IPS-20b (cell line): ENCODE results near the gene FBXW4.

Experiments used
- H3K27ac ChIP-seq: one replicate; pipeline ENCODE4 v1.5.1; 2013; ENCODE audit warnings: low read length
- H3K27me3 ChIP-seq: 2 replicates; pipeline ENCODE4 v1.6.1; 2013; ENCODE audit warnings: mild to moderate bottlenecking, low read length, inconsistent platforms; ENCODE audit not compliant: insufficient read depth
- H3K36me3 ChIP-seq: 2 replicates; pipeline ENCODE4 v1.6.1; 2013; ENCODE audit warnings: low read depth, mild to moderate bottlenecking, inconsistent platforms, low read length, moderate library complexity; ENCODE audit not compliant: insufficient read depth
- H3K4me1 ChIP-seq: 2 replicates; pipeline ENCODE4 v1.6.1; 2013; ENCODE audit warnings: mild to moderate bottlenecking, control low read depth, inconsistent platforms, low read length, moderate library complexity; ENCODE audit not compliant: insufficient read depth
- H3K4me3 ChIP-seq: 2 replicates; pipeline ENCODE4 v1.5.1; 2013; ENCODE audit warnings: mild to moderate bottlenecking, low read length, inconsistent platforms
- H3K9ac ChIP-seq: 2 replicates; pipeline ENCODE4 v1.6.1; 2013; ENCODE audit warnings: low read depth, mild to moderate bottlenecking, inconsistent platforms, low read length, moderate library complexity
- H3K9me3 ChIP-seq: 2 replicates; pipeline ENCODE4 v1.6.1; 2013; ENCODE audit warnings: mild to moderate bottlenecking, low read depth, low read length, inconsistent platforms; ENCODE audit not compliant: insufficient read depth

Gene FBXW4

GRCh38 chr10:101672536-101672935 is 22.4 kb downstream of the FBXW4 start:
- H3K4me1 ChIP-seq: no peaks in the 10 kb centered on the region
- H3K36me3 ChIP-seq: peaks cover 46% of the 10 kb centered on the region
- H3K9ac ChIP-seq: no peak overlapping the region
- H3K27ac ChIP-seq: no peak overlapping the region
- no peaks in the 10 kb centered on the region for H3K27me3 ChIP-seq
- no peak overlapping the region for H3K4me3 ChIP-seq
- H3K9me3 ChIP-seq: peaks cover 13% of the 10 kb centered on the region

- H3K4me3 ChIP-seq: no peak overlapping the region
- H3K27ac ChIP-seq: no peak overlapping the region
- H3K36me3 ChIP-seq: peaks cover 49% of the 10 kb centered on the region
- H3K9me3 ChIP-seq: peaks cover 4% of the 10 kb centered on the region; the same call in 1 of the 2 replicates
- no peaks in the 10 kb centered on the region for H3K4me1 ChIP-seq
- no peak overlapping the region for H3K9ac ChIP-seq
- no peaks in the 10 kb centered on the region for H3K27me3 ChIP-seq
Observed at GRCh38 chr10:101671453-101671852, 23.5 kb downstream of the FBXW4 start.

GRCh38 chr10:101670635-101671034 is 24.3 kb downstream of the FBXW4 start:
- Histone ChIP-seq H3K4me1 (no peaks in the 10 kb centered on the region), H3K4me3 (no peak overlapping the region), H3K9me3 (no peaks in the 10 kb centered on the region), H3K27ac (no peak overlapping the region), H3K36me3 (peaks cover 49% of the 10 kb centered on the region), H3K9ac (no peak overlapping the region), H3K27me3 (no peaks in the 10 kb centered on the region)

GRCh38 chr10:101669181-101669580 is 25.8 kb downstream of the FBXW4 start:
- Histone ChIP-seq H3K9me3 (no peaks in the 10 kb centered on the region), H3K36me3 (peaks cover 52% of the 10 kb centered on the region), H3K4me1 (no peaks in the 10 kb centered on the region), H3K27ac (no peak overlapping the region), H3K9ac (no peak overlapping the region), H3K4me3 (no peak overlapping the region), H3K27me3 (no peaks in the 10 kb centered on the region)

- Histone ChIP-seq H3K4me3 (no peak overlapping the region), H3K36me3 (peaks cover 50% of the 10 kb centered on the region), H3K9me3 (no peaks in the 10 kb centered on the region), H3K4me1 (no peaks in the 10 kb centered on the region), H3K27ac (no peak overlapping the region), H3K27me3 (no peaks in the 10 kb centered on the region), H3K9ac (no peak overlapping the region)
Observed at GRCh38 chr10:101668566-101668965, 26.4 kb downstream of the FBXW4 start.

GRCh38 chr10:101666083-101666482 is 28.9 kb downstream of the FBXW4 start:
- H3K9me3 ChIP-seq: no peaks in the 10 kb centered on the region
- peaks cover 4% of the 10 kb centered on the region; the same call in 1 of the 2 replicates for H3K4me1 ChIP-seq
- no peak overlapping the region for H3K27ac ChIP-seq
- no peaks in the 10 kb centered on the region for H3K27me3 ChIP-seq
- H3K9ac ChIP-seq: no peak overlapping the region
- no peak overlapping the region for H3K4me3 ChIP-seq
- peaks cover 28% of the 10 kb centered on the region for H3K36me3 ChIP-seq

- peaks cover 14% of the 10 kb centered on the region for H3K36me3 ChIP-seq
- H3K4me3 ChIP-seq: no peak overlapping the region
- no peaks in the 10 kb centered on the region for H3K9me3 ChIP-seq
Observed at GRCh38 chr10:101663097-101663496, 31.9 kb downstream of the FBXW4 start.

GRCh38 chr10:101660256-101660655 is 34.7 kb downstream of the FBXW4 start:
- peaks cover 6% of the 10 kb centered on the region; the same call in 1 of the 2 replicates for H3K36me3 ChIP-seq

More at GRCh38 chr10:101663097-101663496, 31.9 kb downstream of the FBXW4 start:
- Histone ChIP-seq H3K27me3 (no peaks in the 10 kb centered on the region), H3K27ac (no peak overlapping the region), H3K9ac (no peak overlapping the region), H3K4me1 (peaks cover 18% of the 10 kb centered on the region)

GRCh38 chr10:101658975-101659374 is 36.0 kb downstream of the FBXW4 start:
- H3K36me3 ChIP-seq: peaks cover 4% of the 10 kb centered on the region; the same call in 1 of the 2 replicates
- H3K27ac ChIP-seq: no peak overlapping the region
- H3K27me3 ChIP-seq: no peaks in the 10 kb centered on the region
- no peak overlapping the region for H3K4me3 ChIP-seq
- no peak overlapping the region for H3K9ac ChIP-seq
- H3K9me3 ChIP-seq: no peaks in the 10 kb centered on the region
- peaks cover 18% of the 10 kb centered on the region for H3K4me1 ChIP-seq

More at GRCh38 chr10:101660256-101660655, 34.7 kb downstream of the FBXW4 start:
- no peak overlapping the region for H3K4me3 ChIP-seq
- peaks cover 18% of the 10 kb centered on the region for H3K4me1 ChIP-seq
- H3K9ac ChIP-seq: no peak overlapping the region
- H3K9me3 ChIP-seq: no peaks in the 10 kb centered on the region
- no peaks in the 10 kb centered on the region for H3K27me3 ChIP-seq
- no peak overlapping the region for H3K27ac ChIP-seq

- H3K27me3 ChIP-seq: no peaks in the 10 kb centered on the region
- H3K9ac ChIP-seq: no peak overlapping the region
- peaks cover 4% of the 10 kb centered on the region; the same call in 1 of the 2 replicates for H3K36me3 ChIP-seq
- peaks cover 19% of the 10 kb centered on the region for H3K4me1 ChIP-seq
- H3K9me3 ChIP-seq: no peaks in the 10 kb centered on the region
- H3K4me3 ChIP-seq: no peak overlapping the region
- H3K27ac ChIP-seq: no peak overlapping the region
Observed at GRCh38 chr10:101656890-101657289, 38.1 kb downstream of the FBXW4 start.

- H3K9me3 ChIP-seq: no peaks in the 10 kb centered on the region
- 0 out of 2 replicates have a peak, but pooled peaks cover 4% of the 10 kb centered on the region for H3K36me3 ChIP-seq
- H3K4me1 ChIP-seq: peaks cover 21% of the 10 kb centered on the region
- no peaks in the 10 kb centered on the region for H3K27me3 ChIP-seq
- H3K27ac ChIP-seq: no peak overlapping the region
- H3K9ac ChIP-seq: no peak overlapping the region
- H3K4me3 ChIP-seq: no peak overlapping the region
Observed at GRCh38 chr10:101655570-101655969, 39.4 kb downstream of the FBXW4 start.

- Histone ChIP-seq H3K9ac (no peak overlapping the region), H3K27me3 (no peaks in the 10 kb centered on the region), H3K9me3 (no peaks in the 10 kb centered on the region), H3K36me3 (0 out of 2 replicates have a peak, but pooled peaks cover 4% of the 10 kb centered on the region), H3K27ac (no peak overlapping the region), H3K4me1 (peaks cover 11% of the 10 kb centered on the region; the same call in 1 of the 2 replicates), H3K4me3 (no peak overlapping the region)
Observed at GRCh38 chr10:101653536-101653935, 41.4 kb downstream of the FBXW4 start.
